HEK293T (cell line): ENCODE measurements around the gene RAB31.

Experiments used
- CTCF ChIA-PET: fragments of 350-600 bp; formaldehyde crosslinking; extraction: SDS; loops from one replicate; lab custom pipeline; 2021; ENCODE audit warnings: antibody characterized with exemption, inconsistent platforms; lab: Yijun Ruan, JAX
- POLR2A ChIA-PET: fragments of 350-600 bp; formaldehyde crosslinking; extraction: SDS; loops from one replicate; lab custom pipeline; 2020; ENCODE audit warnings: antibody characterized with exemption, inconsistent platforms; lab: Yijun Ruan, JAX
- DNase-seq: peaks from one replicate; pipeline ENCODE4 v3.0.0; 2012; ENCODE audit warnings: mixed read lengths; ENCODE audit errors: extremely low spot score
- ARNT ChIP-seq: fragments of 450-650 bp; IDR thresholded peaks from 2 replicates; pipeline ENCODE4 v1.6.1; 2017; ENCODE audit warnings: mild to moderate bottlenecking
- BHLHE40 ChIP-seq: fragments of 450-650 bp; IDR thresholded peaks from 2 replicates; pipeline ENCODE4 v1.6.1; 2016; ENCODE audit warnings: mild to moderate bottlenecking, moderate library complexity, borderline replicate concordance
- CTBP1 ChIP-seq: fragments of 450-650 bp; IDR thresholded peaks from 2 replicates; pipeline ENCODE4 v1.6.1; 2016; ENCODE audit warnings: borderline replicate concordance
- ELF4 ChIP-seq: fragments of 450-650 bp; IDR thresholded peaks from 2 replicates; pipeline ENCODE4 v1.6.1; 2017; ENCODE audit warnings: antibody characterized with exemption
- FOXA1 ChIP-seq: fragments of 450-650 bp; IDR thresholded peaks from 2 replicates; pipeline ENCODE4 v1.6.1; 2016; ENCODE audit warnings: mild to moderate bottlenecking
- FOXK2 ChIP-seq: fragments of 450-650 bp; IDR thresholded peaks from 2 replicates; pipeline ENCODE4 v1.6.1; 2016; ENCODE audit warnings: mild to moderate bottlenecking
- FOXM1 ChIP-seq: fragments of 450-650 bp; IDR thresholded peaks from 2 replicates; pipeline ENCODE4 v1.6.1; 2017; ENCODE audit warnings: mild to moderate bottlenecking, borderline replicate concordance
- HDGF ChIP-seq: fragments of 450-650 bp; IDR thresholded peaks from 2 replicates; pipeline ENCODE4 v1.6.1; 2017; ENCODE audit warnings: antibody characterized with exemption, borderline replicate concordance
- L3MBTL2 ChIP-seq: fragments of 450-650 bp; conservative IDR thresholded peaks from 2 replicates; pipeline ENCODE4 v1.6.1; 2016; ENCODE audit warnings: mild to moderate bottlenecking
- LEF1 ChIP-seq: fragments of 450-650 bp; IDR thresholded peaks from 2 replicates; pipeline ENCODE4 v1.6.1; 2017; ENCODE audit warnings: mild to moderate bottlenecking, borderline replicate concordance
- NFRKB ChIP-seq: fragments of 450-650 bp; IDR thresholded peaks from 2 replicates; pipeline ENCODE4 v1.6.1; 2016; ENCODE audit warnings: mild to moderate bottlenecking, moderate library complexity
- PKNOX1 ChIP-seq: fragments of 450-650 bp; IDR thresholded peaks from 2 replicates; pipeline ENCODE4 v1.6.1; 2016
- SP1 ChIP-seq: fragments of 450-650 bp; IDR thresholded peaks from 2 replicates; pipeline ENCODE4 v1.6.1; 2017
- SUZ12 ChIP-seq: fragments of 450-650 bp; IDR thresholded peaks from 2 replicates; pipeline ENCODE4 v1.6.1; 2016; ENCODE audit warnings: mild to moderate bottlenecking
- TARDBP ChIP-seq: fragments of 450-650 bp; IDR thresholded peaks from 2 replicates; pipeline ENCODE4 v1.6.1; 2016
- ZNF384 ChIP-seq: fragments of 450-650 bp; IDR thresholded peaks from 2 replicates; pipeline ENCODE4 v1.6.1; 2016

RAB31 gene

GRCh38 chr18:9788140-9788539 lies 80.0 kb downstream of the RAB31 start:
- TF ChIP-seq ZNF384 = no peak
- no peak for TF ChIP-seq CTBP1
- TF ChIP-seq ELF4 = no peak
- no peak for TF ChIP-seq BHLHE40
- TF ChIP-seq L3MBTL2 = no peak
- TF ChIP-seq SUZ12 = no peak
- TF ChIP-seq HDGF = no peak
- TF ChIP-seq SP1 = no peak
- TF ChIP-seq PKNOX1 = no peak
- no peak for TF ChIP-seq FOXM1
- TF ChIP-seq FOXK2 = no peak
- TF ChIP-seq FOXA1 = no peak
- no peak for TF ChIP-seq NFRKB
- no peak for TF ChIP-seq TARDBP
- no peak for TF ChIP-seq LEF1
- TF ChIP-seq ARNT = no peak
- no peak for DNase-seq
- ChIA-PET POLR2A (no interaction called here), CTCF (no interaction called here)

- ChIA-PET POLR2A (no interaction called here), CTCF (no interaction called here)
- TF ChIP-seq SP1 = no peak
- TF ChIP-seq SUZ12 = no peak
- no peak for TF ChIP-seq ELF4
- no peak for TF ChIP-seq L3MBTL2
- TF ChIP-seq CTBP1 = no peak
- no peak for TF ChIP-seq ARNT
- TF ChIP-seq HDGF = no peak
- TF ChIP-seq LEF1 = no peak
- no peak for TF ChIP-seq FOXK2
- no peak for TF ChIP-seq TARDBP
- no peak for TF ChIP-seq FOXA1
- TF ChIP-seq FOXM1 = no peak
- DNase-seq = no peak
These were observed 80.8 kb downstream of the RAB31 start for GRCh38 chr18:9788860-9789259.

GRCh38 chr18:9790261-9790660 lies 82.2 kb downstream of the RAB31 start:
- ChIA-PET POLR2A (no interaction called here), CTCF (no interaction called here)
- TF ChIP-seq SP1 (no peak), NFRKB (no peak), FOXK2 (no peak), ELF4 (no peak), ZNF384 (no peak), BHLHE40 (no peak), HDGF (no peak), FOXM1 (no peak), PKNOX1 (no peak), TARDBP (no peak), FOXA1 (no peak), L3MBTL2 (no peak), CTBP1 (no peak), SUZ12 (no peak), ARNT (no peak), LEF1 (no peak)
- no peak for DNase-seq

- no peak for TF ChIP-seq SUZ12
- TF ChIP-seq SP1 = no peak
- ChIA-PET CTCF (interaction anchor here (0.7 kb wide), 1 partner anchor 9 kb away, joined by 3 read pairs; no protein-coding TSS in a partner anchor), POLR2A (no interaction called here)
- DNase-seq = no peak
These were observed 83.9 kb downstream of the RAB31 start for GRCh38 chr18:9791991-9792390.

GRCh38 chr18:9792565-9793245 lies 84.6 kb downstream of the RAB31 start:
- ChIA-PET POLR2A (no interaction called here), CTCF (no interaction called here)
- DNase-seq = peak; percentile 28
- TF ChIP-seq SUZ12 (no peak), HDGF (no peak), CTBP1 (no peak), ARNT (no peak), L3MBTL2 (no peak), LEF1 (no peak), PKNOX1 (no peak), ELF4 (no peak), BHLHE40 (no peak), SP1 (no peak), FOXA1 (no peak)

GRCh38 chr18:9796011-9796410 lies 87.9 kb downstream of the RAB31 start:
- TF ChIP-seq L3MBTL2 (no peak), BHLHE40 (no peak), CTBP1 (no peak), LEF1 (no peak), ZNF384 (no peak), FOXM1 (no peak), FOXK2 (no peak), ARNT (no peak), NFRKB (no peak), HDGF (no peak), FOXA1 (no peak), PKNOX1 (no peak), SP1 (no peak), TARDBP (no peak), ELF4 (no peak), SUZ12 (no peak)
- ChIA-PET CTCF (no interaction called here), POLR2A (no interaction called here)
- DNase-seq = no peak
